AG04449 (cell line): ENCODE data around the gene MAP1A.
"Not testable (repeated sequence)": the region's sequence is repeated elsewhere in the genome, so short reads cannot be mapped to it uniquely, and the experiment has no call there.

Experiments
- CTCF ChIA-PET: fragments of 350-600 bp; formaldehyde crosslinking; extraction: SDS; loops from one replicate; lab custom pipeline; 2021; ENCODE audit warnings: antibody characterized with exemption; lab: Yijun Ruan, JAX
- POLR2A ChIA-PET: fragments of 400-600, 350-600 bp; formaldehyde crosslinking; extraction: SDS; loops from one replicate; lab custom pipeline; 2020; ENCODE audit warnings: antibody characterized with exemption, inconsistent platforms; lab: Yijun Ruan, JAX
- DNase-seq: peaks from one replicate; pipeline ENCODE4 v3.0.0-alpha.2; 2010; ENCODE audit warnings: low read depth, low spot score
- H3K4me3 ChIP-seq: 2 replicates; pipeline ENCODE4 v1.5.1; 2011; ENCODE audit warnings: low read depth, mild to moderate bottlenecking, control low read depth, low read length
- CTCF ChIP-seq: IDR thresholded peaks from one replicate; pipeline ENCODE4 v1.5.1; 2011; ENCODE audit warnings: mild to moderate bottlenecking, moderate library complexity, low read length, control low read depth, inconsistent platforms; ENCODE audit not compliant: insufficient read depth; ENCODE audit errors: missing control alignments

Gene MAP1A

GRCh38 chr15:43531018-43531670, 13.7 kb downstream of the MAP1A start:
- POLR2A ChIA-PET: interaction anchor here (1.7 kb wide), 1 partner anchor 14 kb away, joined by 7 read pairs; the partner anchor contains the start of gene MAP1A
- DNase-seq: no peak
- CTCF ChIA-PET: interaction anchor here (6.2 kb wide), 1 partner anchor 16 kb away, joined by 37 read pairs; no protein-coding TSS in a partner anchor
- TF ChIP-seq CTCF: no peak
- no peak overlapping the region for H3K4me3 ChIP-seq

GRCh38 chr15:43532826-43533225, 15.4 kb downstream of the MAP1A start:
- POLR2A ChIA-PET: interaction anchor here (0.7 to 1.0 kb wide), 2 partner anchors 10 to 27 kb away, joined by 3 read pairs; no protein-coding TSS in a partner anchor
- not testable (repeated sequence) for DNase-seq, H3K4me3 ChIP-seq
- CTCF ChIA-PET: interaction anchor here (1.3 kb wide), 1 partner anchor 13 kb away, joined by 4 read pairs; no protein-coding TSS in a partner anchor

- CTCF ChIA-PET: no interaction called here
- DNase-seq: no peak
- no peak for TF ChIP-seq CTCF
- POLR2A ChIA-PET: no interaction called here
- H3K4me3 ChIP-seq: no peak overlapping the region
Observed at GRCh38 chr15:43534897-43535296, 17.5 kb downstream of the MAP1A start.

- ChIA-PET POLR2A (no interaction called here), CTCF (interaction anchor here (1.6 kb wide), 1 partner anchor 11 kb away, joined by 3 read pairs; no protein-coding TSS in a partner anchor)
- no peak for TF ChIP-seq CTCF
- no peak for DNase-seq
- no peak overlapping the region for H3K4me3 ChIP-seq
Observed at GRCh38 chr15:43538091-43538490, 20.7 kb downstream of the MAP1A start.

GRCh38 chr15:43541785-43542184, 24.4 kb downstream of the MAP1A start:
- H3K4me3 ChIP-seq: no peak overlapping the region
- no peak for DNase-seq
- ChIA-PET POLR2A (no interaction called here), CTCF (interaction anchor here (1.3 kb wide), 1 partner anchor 118 kb away, joined by 3 read pairs; no protein-coding TSS in a partner anchor)
- no peak for TF ChIP-seq CTCF

- no peak overlapping the region for H3K4me3 ChIP-seq
- ChIA-PET POLR2A (no interaction called here), CTCF (no interaction called here)
- no peak for TF ChIP-seq CTCF
- DNase-seq: no peak
Observed at GRCh38 chr15:43544266-43544665, 26.9 kb downstream of the MAP1A start.

- ChIA-PET CTCF (interaction anchor here (1.0 to 2.2 kb wide), 2 partner anchors 13 to 32 kb away, joined by 4 to 6 read pairs; no protein-coding TSS in a partner anchor), POLR2A (no interaction called here)
- no peak for TF ChIP-seq CTCF
Observed at GRCh38 chr15:43545426-43545825, 28.0 kb downstream of the MAP1A start.

More at GRCh38 chr15:43545426-43545825, 28.0 kb downstream of the MAP1A start:
- no peak overlapping the region for H3K4me3 ChIP-seq
- DNase-seq: no peak
